Stimulated activated CD4-positive, alpha-beta T cell treated with anti-CD3 and anti-CD28 coated beads, TNF-alpha, amount 100 ng/mL, for 4 hours (primary cell): Measurements from ENCODE around the gene SMIM38.

Experiments
- DNase-seq, 3 experiments: peaks; one replicate each; pipeline ENCODE4 v3.0.0-alpha.2; 2020; ENCODE audit warnings: low read depth in 3 of 3

The SMIM38 gene

DNA sequence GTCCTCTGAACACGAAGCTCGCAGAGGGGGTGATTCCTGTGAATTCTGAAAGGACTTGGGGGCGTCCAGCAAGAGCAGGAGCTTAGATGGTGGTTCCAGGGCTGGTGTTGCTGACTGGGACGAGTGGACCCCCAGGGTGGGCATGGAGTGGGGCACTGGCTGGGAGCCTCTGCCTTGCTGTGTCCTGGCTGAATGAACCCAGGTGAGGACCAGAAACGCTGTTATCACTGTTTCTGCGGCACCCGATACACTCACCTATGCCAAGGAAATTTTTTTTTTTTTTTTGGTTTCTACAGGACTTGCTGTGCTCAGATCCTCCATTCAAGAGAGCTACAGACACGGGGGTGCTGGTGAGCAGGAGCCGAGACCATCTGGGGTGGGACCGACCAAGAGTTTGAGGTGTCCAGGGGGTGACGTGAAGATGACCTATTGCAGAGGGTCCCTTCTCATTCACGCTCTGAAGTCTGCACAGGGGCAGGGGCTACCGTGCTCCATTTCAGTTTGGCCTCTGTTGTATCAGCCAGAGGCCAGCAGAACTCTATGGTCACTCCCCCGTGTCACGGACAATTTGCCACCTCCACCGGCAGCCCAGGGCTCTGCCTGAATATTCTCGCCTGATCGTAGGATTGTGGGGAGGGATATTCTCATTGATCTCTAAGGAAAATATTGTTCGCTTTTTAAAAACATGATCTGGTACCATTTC, 3.6 kb downstream of the SMIM38 start:
- DNase-seq: no peak

DNA sequence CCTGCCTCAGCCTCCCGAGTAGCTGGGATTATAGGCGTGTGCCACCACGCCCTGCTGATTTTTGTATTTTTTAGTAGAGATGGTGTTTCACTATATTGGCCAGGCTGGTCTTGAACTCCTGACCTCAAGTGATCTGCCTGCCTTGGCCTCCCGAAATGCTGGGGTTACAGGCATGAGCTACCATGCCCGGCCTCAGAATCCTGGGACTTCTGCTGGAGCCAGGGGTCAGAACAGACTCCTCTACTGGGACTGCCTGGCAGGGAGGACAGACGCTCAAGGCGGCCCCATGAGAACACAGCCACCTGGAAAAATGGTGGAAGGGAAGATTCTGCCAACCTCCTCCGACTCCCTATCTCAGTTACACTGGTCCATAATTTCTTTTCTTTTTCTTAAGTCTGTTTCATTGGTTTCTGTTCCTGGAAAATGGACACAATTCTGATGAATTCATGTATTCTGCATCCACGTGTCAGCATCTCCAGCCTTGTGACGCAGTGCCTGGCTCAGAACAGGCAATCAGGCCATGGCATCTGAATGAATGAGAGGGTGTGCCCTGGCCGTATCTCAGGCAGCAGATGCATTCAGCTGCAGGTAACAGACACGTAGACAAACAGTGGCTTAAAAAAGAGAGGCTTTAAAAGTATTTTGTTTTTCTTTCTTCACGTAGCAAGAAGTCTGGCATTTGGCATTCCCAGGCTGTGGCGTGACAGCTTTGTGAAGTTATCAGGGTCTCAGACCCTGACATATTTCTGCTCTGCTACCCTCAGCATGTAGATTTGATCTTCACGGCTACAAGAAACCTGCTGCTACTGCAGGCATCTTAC, 4.8 kb downstream of the SMIM38 start:
- no peak for DNase-seq

DNA sequence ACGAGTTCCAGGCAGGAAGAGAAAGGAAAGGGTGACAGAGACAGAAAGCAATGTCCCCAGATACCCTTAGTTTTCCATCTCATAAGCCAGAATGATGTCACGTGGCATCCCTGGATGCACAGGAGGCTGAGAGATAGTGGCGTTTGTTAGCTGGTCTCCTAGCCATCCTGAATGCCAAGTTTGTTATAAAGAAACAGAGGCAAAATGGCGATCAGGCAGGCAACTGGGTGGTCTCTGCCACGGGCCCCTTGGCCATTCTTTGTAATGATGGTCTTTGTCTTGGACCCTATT, 5.3 kb downstream of the SMIM38 start:
- no peak for DNase-seq

DNA sequence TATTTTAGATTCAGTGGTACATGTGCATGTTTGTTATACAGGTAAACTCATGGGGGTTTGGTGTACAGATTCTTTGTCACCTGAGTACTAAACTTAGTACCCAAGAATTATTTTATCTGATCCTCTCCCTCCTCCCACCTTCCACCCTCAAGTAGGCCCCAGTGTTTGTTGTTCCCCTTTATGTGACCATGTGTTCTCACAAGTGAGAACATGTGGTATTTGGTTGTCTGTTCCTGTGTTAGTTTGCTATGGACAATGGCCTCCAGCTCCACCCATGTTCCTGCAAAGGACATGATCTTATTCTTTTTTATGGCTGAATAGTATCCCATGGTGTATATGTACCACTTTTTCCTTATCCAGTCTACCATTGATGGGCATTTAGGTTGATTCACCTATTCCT, 6.8 kb downstream of the SMIM38 start:
- DNase-seq: no peak

DNA sequence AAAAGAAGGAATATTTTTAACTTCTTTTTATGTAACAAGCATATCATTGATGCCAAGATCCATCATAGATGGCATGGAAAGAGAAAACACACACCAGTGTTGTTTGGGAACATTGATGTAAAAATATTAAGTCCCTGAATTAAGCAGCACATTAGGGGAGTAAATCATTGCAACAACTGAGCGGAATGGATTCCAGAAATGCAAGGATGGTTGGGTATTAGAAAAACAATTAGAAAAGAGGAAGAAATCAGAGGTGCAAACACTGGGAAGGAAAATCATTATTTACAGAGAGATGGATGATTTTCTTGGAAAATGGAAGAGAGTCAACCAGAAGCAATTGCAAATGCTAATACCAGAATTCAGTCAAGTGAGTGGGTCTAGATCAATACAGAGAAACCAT, 8.1 kb downstream of the SMIM38 start:
- DNase-seq: no peak

DNA sequence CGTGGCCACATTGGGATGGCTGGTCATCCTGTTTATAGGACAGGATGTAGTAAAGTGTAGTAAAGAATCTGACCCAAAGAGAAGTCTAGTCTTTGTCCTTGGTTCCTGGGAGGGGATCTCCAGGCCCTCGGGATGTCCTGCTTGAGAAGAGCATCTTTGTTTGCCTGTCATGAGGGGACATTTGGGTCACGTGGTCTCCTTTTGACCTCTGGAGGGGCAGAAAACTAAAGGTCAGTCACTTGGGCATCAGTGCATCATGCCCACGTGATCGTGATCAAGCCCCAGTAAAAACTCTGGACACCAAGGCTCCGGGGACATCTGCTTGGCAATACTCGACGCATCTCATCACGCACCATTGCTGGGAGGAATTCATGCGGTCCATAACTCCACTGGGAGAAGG, 9.1 kb downstream of the SMIM38 start:
- no peak for DNase-seq

DNA sequence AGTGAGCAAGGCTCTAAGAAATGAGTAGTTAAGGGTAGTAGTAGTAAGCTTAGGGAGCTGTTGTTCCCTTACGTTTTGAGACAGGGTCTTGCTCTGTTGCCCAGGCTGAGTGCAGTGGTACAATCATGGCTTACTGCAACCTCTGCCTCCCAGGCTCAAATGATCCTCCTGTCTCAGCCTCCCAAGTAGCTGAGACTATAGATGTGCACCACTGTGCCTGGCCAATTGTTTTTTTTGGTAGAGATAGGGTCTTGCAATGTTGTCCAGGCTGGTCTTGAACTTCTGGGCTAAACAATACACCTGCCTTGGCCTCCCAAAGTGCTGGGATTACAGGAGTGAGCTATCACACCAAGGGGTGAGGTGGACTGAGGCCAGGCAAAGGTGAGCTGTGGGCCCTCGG, 10.0 kb downstream of the SMIM38 start:
- DNase-seq: no peak

DNA sequence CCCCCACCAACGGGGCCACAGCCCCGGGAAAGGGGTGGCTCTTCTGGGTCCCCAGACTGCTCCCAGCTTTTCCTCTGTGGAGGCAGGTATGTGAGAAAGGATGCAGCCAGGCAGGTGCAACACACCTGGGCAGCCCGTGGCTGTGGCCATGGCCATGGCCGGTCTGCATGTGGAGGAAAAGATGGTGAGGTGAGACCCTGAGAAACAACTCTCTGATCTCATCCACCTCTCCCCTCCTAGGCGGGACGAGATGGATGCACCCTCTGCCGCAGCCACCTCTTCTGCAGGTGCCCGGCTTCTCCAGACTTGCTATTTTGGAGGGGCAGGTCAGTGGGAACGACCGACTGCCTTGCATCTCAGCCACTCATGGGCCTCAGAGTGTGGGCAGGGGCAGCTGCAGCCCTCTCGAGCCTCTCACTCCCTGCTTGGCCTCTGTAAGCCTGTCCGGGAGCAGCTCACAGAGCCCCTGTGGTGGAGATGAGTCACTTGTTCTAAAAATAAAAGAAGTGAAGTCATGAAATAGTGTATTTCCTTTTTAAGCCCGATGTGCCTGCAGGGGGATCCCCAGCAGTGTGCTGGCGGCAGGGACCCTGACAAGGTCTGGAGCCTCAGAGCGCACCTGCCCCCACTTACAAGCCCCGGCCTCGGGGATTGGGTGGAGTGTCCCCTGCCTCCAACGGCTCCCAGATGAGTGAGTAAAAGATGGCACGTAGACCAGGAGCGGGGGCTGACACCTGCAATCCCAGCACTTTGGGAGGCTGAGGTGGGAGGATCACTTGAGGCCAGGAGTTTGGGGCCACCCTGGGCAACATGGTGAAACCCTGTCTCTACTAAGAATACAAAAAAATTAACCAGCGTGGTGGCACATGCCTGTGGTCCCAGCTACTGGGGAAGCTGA, 10.7 kb downstream of the SMIM38 start:
- peak; percentile 15 to 28 (median 15) for DNase-seq

DNA sequence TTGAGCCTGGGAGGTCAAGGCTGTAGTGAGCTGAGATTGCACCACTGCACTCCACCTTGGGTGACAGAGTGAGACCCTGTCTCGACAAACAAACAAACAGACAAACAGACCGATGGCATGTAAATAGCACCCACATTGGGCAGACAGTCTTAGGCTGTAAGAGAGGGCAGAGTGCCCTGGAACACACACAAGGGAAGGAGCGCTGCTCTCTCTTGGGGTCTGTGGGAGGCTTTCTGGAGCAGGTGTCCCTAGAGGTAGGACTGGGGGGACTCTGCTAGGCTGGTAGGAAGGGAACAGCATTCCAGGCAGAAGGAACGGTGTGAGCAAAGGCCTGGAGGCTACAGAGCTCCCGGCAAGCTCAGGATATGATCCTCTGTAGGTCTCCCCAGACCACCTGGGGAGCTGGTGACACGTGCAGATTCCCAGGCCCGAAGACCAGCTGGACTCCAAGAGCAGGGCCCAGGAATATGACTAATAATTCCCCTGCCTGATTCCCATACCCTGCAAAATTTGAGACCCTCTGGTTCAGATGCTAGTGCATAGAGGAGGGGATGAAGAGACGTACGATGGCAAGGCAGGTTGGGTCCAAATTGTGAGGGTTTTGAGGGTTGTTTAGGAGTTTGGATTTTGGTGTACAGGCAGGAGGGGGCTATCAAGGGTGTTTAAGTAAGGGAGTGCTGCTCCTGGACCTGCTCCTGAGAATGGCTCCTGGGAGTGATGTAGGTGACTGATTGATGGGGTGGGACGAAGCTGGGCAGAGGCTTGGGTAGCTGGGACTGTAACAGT, 11.6 kb downstream of the SMIM38 start:
- DNase-seq: no peak

DNA sequence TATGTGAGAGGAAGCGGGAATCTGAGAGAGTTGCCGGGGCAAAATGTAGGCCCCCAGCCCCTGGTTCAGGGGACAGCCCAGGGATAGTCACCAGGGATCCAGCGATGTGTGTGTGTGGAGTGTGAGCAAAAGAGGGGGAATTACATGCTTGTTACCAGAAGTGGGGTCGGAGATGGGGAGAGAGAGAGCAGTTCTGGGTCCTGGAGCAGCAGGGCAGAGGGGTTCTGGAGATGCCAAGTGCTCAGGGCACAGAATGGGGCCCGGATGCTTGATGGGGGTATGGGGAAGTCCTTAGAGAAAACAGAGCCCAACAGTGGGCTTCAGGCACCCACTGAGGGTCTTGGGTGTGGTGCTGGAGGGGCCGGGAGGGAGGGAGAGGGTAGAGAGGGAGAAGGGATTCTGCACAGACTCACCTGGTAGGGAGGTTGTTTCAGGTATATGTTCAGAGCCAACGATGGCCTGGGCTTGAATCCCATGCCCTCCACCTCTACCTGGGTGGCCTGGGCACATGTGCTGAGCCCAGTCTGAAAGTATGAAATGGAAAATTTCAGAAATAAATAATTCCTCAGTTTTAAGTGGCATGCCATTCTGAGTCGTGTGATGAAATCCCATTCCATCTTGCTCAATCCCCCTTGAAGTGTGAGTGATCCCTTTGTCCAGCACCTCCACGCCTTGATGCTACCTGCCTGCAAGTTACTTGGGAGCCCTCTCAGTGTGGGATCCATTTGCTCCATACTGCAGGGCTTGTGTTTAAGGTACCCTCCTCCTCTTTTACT, 12.4 kb downstream of the SMIM38 start:
- no peak for DNase-seq

DNA sequence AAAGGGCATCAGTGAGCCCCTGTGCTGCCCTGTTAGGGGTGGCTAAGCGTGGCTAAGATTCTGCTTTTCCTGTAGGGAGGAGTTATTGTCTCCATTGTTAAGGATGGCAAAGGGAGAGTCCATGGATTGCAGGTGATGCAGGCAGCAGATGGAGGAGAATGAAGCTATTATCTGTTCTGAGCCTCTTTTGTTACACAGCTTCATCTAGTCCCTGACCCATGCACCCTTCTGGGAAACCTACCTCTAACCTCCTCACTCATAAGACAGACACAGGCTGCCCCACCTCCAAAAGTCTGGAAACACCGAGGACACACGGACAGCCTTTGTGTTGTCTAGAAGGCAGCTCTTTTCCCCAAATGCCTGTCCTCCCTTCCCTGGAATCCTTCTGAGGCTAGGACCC, 13.7 kb downstream of the SMIM38 start:
- DNase-seq: no peak

DNA sequence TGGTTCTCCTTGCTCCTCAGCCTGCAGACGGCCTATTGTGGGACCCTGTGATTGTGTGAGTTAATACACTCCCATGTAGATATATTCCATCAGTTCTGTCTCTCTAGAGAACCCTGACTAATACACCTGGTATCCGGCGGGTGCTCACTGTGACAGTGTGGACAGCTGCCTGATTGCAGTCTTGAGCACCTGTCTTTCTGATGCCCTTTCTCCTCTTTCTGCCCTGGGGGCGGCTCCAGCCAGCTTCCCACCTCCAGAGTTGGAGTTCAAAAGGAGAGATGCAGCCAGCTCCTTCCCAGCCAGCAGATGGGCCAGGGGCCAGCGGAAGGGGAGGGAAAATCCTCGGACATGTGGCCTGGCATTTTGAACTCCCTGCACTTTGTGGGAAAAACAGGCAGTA, 15.0 kb downstream of the SMIM38 start:
- no peak for DNase-seq

DNA sequence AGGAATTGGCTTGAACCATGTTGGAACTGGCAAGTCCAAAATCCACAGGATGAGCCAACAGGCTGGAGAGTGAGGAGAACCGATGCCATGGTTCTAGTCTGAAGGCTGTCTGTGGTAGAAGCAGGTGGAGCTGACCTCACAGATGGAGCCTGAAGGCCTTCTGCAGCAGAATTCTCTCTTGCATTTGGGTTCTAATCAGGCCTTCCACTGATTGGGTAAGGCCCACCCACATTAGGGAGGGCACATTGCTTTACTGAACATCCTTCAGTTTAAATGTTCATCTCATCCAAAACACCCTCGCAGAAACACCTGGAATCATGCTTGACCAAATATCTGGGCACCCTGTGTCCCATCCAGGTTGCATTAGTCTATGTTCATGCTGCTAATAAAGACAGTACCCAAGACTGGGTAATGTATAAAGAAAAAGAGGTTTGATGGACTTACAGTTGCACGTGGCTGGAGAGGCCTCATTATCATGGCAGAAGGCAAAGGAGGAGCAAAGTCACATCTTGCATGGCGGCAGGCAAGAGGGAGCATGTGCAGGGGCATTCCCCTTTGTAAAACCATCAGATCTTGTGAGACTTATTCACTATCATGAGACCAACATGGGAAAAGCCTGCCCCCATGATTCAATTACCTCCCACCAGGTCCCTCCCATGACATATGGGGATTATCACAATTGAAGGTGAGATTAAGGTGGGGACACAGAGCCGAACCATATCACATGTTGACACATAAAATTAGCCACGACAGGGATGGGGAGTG, 15.9 kb downstream of the SMIM38 start:
- DNase-seq: no peak

DNA sequence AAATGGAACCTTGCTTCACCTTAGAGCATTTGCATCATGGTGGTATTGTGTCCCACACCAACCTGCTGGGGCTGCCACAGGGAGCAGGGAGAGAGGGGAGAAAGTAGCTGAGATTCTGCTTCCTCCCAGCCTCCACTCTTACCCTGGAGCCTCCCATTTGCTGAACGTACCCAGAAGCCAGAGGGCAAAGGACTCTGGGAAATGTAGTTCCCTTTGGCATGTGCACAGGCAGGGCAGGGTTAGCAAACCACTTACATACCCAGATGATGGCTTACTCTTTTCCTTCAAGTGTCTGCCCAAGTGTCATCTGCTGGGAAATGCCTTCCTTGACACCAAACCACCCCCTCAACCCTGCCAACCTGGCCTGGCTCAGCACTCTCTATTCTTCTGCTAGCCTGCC, 16.9 kb downstream of the SMIM38 start:
- no peak for DNase-seq

DNA sequence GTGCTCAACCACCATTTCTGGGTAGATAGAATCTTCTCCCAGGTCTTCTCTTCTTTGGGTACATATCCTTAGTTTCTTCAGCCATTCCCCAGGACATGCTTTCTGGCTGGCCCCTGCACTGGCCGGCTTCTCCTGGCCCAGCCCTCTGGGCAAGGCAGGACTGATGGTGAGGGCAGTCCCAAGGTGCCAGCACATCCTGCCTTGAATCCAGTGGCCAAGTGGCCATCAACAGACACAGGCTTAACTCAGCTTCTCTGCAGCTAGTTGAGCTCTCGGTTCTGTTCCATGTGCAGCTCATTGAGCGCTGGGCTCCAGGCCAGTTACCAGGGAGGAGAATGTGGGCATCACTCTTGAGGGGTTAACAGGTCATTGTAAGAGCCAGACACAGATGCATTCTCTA, 17.6 kb downstream of the SMIM38 start:
- no peak for DNase-seq

DNA sequence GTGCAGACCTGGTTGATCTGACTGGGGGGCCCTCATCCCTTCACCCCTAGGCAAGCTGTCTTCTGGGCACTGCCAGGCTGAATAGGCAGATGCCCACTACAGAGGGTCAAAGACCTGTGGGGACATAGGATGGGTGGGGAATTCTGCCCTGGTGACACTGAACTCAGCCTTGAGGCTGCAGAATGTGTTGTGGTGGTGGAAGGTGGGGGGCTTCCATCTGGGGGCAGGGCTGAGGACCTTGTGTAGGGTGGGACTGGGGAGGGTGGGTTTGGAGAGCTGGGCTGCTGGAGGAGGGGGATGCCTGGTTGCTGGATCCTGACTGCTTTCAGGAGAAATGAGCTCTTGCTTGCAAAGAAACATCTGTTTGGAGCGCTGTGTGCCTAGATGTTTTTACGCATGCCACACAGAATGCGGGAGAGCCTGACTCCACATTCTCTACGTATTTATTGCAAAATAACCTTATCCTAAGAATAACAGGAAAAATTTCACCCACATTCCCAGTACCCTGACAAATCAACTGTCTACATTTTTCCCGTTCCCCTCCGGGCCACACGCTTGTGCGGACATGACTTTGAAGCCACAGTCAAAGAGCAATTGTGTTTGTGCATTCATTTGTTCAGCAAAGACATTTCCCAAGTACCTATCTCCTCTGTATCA, 18.3 kb downstream of the SMIM38 start:
- DNase-seq: no peak

DNA sequence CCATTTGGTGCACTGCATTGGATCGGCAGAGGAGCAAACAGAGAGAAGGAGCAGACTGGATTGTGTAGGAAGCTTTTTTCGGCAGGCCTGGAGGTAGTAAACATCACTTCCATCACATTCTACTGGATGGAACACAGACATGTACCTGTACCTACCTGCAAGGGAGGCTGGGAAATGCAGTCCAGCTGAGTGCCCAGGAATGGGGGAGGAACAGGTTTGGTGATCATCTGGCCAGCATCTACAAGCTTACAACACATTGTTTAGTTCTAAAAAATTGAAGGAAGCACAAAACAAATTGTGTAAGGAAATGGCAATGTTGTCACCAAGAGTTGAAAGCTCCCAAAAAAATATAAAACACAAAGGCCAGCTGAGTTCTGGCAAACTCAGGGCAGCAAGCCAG, 19.1 kb downstream of the SMIM38 start:
- DNase-seq: no peak

DNA sequence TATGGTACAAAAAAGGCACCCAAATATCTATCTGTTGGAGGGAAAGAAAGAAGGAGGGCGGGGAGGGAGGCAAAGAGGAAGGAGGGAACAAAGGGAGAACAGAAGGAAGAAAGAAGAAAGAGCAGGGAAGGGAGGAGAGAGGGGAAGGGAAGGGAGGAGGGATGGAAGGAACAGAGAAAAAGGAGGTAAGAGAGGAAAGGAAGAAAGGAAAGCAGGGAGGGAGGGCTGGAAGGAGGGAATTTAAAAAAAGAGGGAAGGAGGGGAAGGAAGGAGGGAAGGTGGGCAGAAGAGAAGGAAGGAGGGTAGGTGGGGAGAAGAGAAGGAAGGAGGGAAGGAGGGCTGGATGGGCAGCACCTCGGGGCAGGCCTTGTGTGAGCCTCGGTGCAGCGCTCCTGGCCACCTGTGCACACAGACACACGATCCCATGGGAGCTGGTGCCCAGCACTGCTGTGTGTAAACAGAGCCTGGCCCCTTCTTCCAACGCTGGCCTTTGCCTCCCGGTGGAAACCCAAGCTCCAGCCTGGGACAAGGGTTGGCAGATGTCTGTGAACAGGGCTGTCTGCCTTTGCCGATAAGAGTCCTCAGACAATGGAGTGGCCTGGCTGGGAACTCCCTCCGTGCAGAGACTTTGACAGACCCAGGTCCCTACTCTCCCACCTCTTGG, 23.2 kb downstream of the SMIM38 start:
- no peak for DNase-seq

DNA sequence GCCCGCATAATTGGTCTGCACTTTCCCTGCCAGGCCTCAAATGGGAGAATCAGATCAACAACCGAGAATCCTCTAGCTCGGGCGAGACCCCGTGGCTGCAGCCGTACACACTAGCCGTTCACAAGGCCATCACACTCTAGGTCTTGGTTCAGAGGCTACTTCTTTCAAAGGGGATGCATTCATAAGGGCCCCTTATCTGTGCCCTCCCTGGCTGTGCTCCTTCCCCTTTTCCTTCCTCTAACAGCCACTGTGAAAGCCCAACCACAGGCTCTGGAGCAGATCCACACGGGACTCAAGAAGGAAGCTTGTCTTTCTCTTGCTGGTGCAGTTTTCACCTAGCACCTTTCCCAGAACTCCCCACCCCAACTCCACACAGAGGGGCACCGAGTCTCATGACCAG, 24.5 kb downstream of the SMIM38 start:
- no peak for DNase-seq
